Nephron progenitor cell (in vitro differentiated cells): ENCODE data around the gene KCTD21.

Source experiments
- DNase-seq: peaks from one replicate; pipeline ENCODE4 v3.0.0; 2021
- H3K27ac Mint-ChIP-seq: 2 replicates; pipeline ENCODE4 v1.8.0; 2021; ENCODE audit warnings: mild to moderate bottlenecking, moderate library complexity, mixed read lengths
- H3K27me3 Mint-ChIP-seq: 2 replicates; pipeline ENCODE4 v1.8.0; 2021; ENCODE audit warnings: mild to moderate bottlenecking, low read depth, mixed read lengths; ENCODE audit not compliant: poor library complexity
- H3K36me3 Mint-ChIP-seq: 2 replicates; pipeline ENCODE4 v1.8.0; 2021; ENCODE audit warnings: low read depth, mixed read lengths
- H3K4me1 Mint-ChIP-seq: 2 replicates; pipeline ENCODE4 v1.8.0; 2021; ENCODE audit warnings: mixed read lengths
- H3K4me3 Mint-ChIP-seq: 2 replicates; pipeline ENCODE4 v1.8.0; 2021; ENCODE audit warnings: mild to moderate bottlenecking, moderate library complexity, mixed read lengths
- H3K9me3 Mint-ChIP-seq: 2 replicates; pipeline ENCODE4 v1.8.0; 2021; ENCODE audit warnings: mild to moderate bottlenecking, moderate library complexity, mixed read lengths
- CTCF ChIP-seq: fragments of 200-600 bp; sonication (generic); IDR thresholded peaks from 2 replicates; pipeline ENCODE4 v1.5.0; 2021; ENCODE audit warnings: antibody characterized with exemption

KCTD21 gene

GRCh38 chr11:78189851-78190250 lies 1.4 kb upstream of the KCTD21 start:
- Mint-ChIP-seq H3K9me3 (no peaks in the 10 kb centered on the region), H3K27me3 (peaks cover 11% of the 10 kb centered on the region), H3K27ac (no peak overlapping the region), H3K36me3 (no peaks in the 10 kb centered on the region), H3K4me1 (peaks cover 59% of the 10 kb centered on the region), H3K4me3 (peak overlapping the region; percentile 95)
- no peak for DNase-seq
- no peak for TF ChIP-seq CTCF

- Mint-ChIP-seq H3K4me3 (peak overlapping the region; percentile 95), H3K27me3 (peaks cover 11% of the 10 kb centered on the region), H3K36me3 (no peaks in the 10 kb centered on the region), H3K27ac (no peak overlapping the region), H3K4me1 (peaks cover 53% of the 10 kb centered on the region), H3K9me3 (no peaks in the 10 kb centered on the region)
- no peak for DNase-seq
- no peak for TF ChIP-seq CTCF
These were observed 823 bp upstream of the KCTD21 start for GRCh38 chr11:78189174-78189724.

DNA sequence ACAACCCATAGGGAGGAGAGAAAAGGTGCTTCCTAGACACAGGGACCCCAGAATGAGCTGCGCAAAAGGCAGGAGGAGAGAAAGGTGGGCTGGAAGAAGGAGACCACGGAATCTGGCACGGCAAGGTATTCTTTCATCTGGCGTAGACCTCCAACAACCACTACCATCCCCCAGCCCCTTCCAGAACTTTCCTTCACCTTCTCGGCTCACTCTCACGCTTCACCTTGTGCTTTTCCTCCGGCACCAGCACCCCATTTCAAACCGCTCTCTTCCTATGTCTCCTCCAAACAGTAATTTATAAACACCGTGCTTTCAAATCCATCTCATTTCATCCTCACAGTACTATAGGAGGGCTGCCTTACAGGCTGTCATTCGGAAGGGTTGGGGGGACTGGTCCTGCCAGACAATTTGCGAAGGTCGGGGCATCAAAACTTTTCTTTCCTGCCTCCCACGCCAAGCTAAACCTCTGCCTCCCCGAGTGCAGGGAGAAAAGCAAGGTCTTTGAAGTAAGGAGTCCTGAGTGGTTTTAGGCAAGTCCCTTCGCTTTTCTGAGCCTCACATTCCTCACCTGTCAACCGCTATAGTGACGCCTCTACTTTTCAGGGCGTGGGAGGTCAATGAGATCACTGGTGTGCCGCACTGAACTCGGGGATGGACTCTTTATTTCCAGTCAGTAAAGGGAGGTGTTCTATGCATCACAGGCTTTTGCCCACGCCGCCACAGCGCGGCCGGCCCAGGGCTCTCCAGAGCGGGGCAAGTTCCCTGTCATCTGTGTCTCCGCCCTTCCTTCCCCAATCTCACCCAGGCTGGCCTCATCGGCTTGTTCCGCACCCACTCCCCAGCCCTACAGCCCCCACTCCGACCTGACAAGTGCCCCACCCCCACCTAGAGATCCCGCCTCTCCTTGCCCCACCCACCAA lies 800 bp downstream of the KCTD21 start:
- peaks cover 9% of the 10 kb centered on the region for H3K27me3 Mint-ChIP-seq
- H3K27ac Mint-ChIP-seq = no peak overlapping the region
- DNase-seq = no peak
- peak overlapping the region; percentile 95 for H3K4me3 Mint-ChIP-seq
- peaks cover 44% of the 10 kb centered on the region for H3K4me1 Mint-ChIP-seq
- H3K36me3 Mint-ChIP-seq = no peaks in the 10 kb centered on the region
- H3K9me3 Mint-ChIP-seq = no peaks in the 10 kb centered on the region
- TF ChIP-seq CTCF = no peak

GRCh38 chr11:78181185-78181584 lies 7.2 kb downstream of the KCTD21 start:
- Mint-ChIP-seq H3K4me1 (peaks cover 5% of the 10 kb centered on the region), H3K36me3 (no peaks in the 10 kb centered on the region), H3K4me3 (no peak overlapping the region), H3K9me3 (no peaks in the 10 kb centered on the region), H3K27me3 (peaks cover 5% of the 10 kb centered on the region), H3K27ac (no peak overlapping the region)
- no peak for DNase-seq
- no peak for TF ChIP-seq CTCF

DNA sequence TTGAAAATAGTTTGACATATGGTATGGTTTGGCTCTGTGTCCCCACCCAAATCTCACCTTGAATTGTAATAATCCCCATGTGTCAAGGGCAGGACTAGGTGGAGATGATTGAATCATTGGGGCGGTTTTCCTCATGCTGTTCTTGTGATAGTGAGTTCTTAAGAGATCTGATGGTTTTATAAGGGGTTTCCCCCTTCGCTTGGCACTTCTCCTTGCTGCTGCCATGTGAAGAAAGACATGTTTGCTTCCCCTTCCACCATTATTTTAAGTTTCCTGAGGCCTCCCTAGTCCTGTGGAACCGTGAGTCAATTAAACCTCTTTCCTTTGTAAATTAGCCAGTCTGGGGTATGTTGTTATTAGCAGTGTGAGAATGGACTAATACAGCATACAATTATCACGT lies 7.7 kb downstream of the KCTD21 start:
- Mint-ChIP-seq H3K27me3 (peaks cover 6% of the 10 kb centered on the region), H3K4me1 (peaks cover 5% of the 10 kb centered on the region), H3K4me3 (no peak overlapping the region), H3K27ac (no peak overlapping the region), H3K36me3 (no peaks in the 10 kb centered on the region), H3K9me3 (no peaks in the 10 kb centered on the region)
- DNase-seq = no peak
- TF ChIP-seq CTCF = no peak
